Measurements from ENCODE around the gene NODAL. TPM values are rescaled to one million over a fixed set of nuclear protein-coding genes. Genes with fewer than 3 reads are reported as not detected.
A peak's percentile ranks its signal among the peaks of the same experiment; 100 is the strongest.

Gene NODAL
- total RNA-seq, 1 experiment from 2014 or later = 57.0 TPM

DNA sequence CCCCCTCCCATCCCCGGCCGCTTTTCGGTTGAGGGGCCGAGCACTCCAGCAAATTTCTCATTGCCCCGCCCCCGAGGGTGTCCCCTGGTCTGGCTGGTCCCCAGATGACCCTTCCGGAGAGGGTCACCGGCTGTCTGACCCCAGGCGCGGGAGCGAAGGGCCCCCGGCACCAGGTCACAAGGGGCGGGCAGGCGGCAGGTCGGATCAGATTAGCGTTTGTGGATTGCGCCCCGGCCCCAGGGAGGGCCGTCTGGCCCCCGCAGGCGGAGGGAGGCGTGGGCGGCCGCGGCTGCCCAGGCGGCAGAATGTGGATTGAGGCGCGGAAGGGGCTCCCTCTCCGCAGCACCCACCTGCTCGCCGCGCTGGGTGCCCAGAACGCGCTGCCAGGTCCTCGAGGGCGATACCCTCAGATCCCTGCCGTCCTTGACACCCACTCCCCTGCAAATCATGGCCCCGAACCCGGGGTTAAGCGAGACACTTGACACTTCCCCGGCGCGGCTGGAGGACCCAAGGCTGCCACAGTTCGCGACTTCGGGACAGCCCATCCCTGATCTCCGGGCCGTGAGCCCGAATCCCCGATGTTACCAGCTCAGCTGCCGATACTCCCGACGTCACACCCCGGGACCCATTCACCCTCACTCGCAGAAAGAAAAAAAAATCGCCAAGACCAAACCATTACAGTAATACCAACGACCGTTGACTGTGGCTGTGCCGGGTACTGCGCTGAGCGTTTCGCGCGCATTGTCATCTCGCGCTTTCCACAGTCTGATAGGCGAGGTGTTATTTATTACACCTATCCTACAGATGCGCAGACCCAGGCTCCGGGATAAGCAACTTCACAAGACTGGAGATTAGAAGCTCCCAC lies 953 bp downstream of the NODAL start (continued):
- TF ChIP-seq, protein P1, sequence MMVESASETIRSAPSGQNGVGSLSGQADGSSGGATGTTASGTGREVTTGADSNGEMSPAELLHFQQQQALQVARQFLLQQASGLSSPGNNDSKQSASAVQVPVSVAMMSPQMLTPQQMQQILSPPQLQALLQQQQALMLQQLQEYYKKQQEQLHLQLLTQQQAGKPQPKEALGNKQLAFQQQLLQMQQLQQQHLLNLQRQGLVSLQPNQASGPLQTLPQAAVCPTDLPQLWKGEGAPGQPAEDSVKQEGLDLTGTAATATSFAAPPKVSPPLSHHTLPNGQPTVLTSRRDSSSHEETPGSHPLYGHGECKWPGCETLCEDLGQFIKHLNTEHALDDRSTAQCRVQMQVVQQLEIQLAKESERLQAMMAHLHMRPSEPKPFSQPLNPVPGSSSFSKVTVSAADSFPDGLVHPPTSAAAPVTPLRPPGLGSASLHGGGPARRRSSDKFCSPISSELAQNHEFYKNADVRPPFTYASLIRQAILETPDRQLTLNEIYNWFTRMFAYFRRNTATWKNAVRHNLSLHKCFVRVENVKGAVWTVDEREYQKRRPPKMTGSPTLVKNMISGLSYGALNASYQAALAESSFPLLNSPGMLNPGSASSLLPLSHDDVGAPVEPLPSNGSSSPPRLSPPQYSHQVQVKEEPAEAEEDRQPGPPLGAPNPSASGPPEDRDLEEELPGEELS (CRISPR knock-in tag; IDR thresholded peaks at IDR 0.05) = peak; percentile 87
- TF ChIP-seq ZNF423 (CRISPR knock-in tag; IDR thresholded peaks at IDR 0.05) (no peak), ZNF671 (CRISPR knock-in tag; IDR thresholded peaks at IDR 0.05) (no peak), HMGA2 (CRISPR knock-in tag; IDR thresholded peaks at IDR 0.05) (no peak), ZNF121 (CRISPR knock-in tag; IDR thresholded peaks at IDR 0.05) (no peak), CREB1 (CRISPR knock-in tag; IDR thresholded peaks at IDR 0.05) (no peak), PRRX2 (CRISPR knock-in tag; IDR thresholded peaks at IDR 0.05) (no peak), FOXJ3 (CRISPR knock-in tag; IDR thresholded peaks at IDR 0.05; ENCODE audit: borderline replicate concordance) (no peak), NFATC4 (CRISPR knock-in tag; IDR thresholded peaks at IDR 0.05) (no peak), KAT7 (CRISPR knock-in tag; IDR thresholded peaks at IDR 0.05; ENCODE audit: borderline replicate concordance) (no peak), TP53 (CRISPR knock-in tag; IDR thresholded peaks at IDR 0.05) (no peak), ELF4 (CRISPR knock-in tag; IDR thresholded peaks at IDR 0.05; ENCODE audit: low read depth) (no peak), SOX15 (CRISPR knock-in tag; IDR thresholded peaks at IDR 0.05) (no peak)
- TF ChIP-seq, protein P2, sequence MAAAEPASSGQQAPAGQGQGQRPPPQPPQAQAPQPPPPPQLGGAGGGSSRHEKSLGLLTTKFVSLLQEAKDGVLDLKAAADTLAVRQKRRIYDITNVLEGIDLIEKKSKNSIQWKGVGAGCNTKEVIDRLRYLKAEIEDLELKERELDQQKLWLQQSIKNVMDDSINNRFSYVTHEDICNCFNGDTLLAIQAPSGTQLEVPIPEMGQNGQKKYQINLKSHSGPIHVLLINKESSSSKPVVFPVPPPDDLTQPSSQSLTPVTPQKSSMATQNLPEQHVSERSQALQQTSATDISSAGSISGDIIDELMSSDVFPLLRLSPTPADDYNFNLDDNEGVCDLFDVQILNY (CRISPR knock-in tag; IDR thresholded peaks at IDR 0.05) = peak; percentile 75
- TF ChIP-seq, protein P3, sequence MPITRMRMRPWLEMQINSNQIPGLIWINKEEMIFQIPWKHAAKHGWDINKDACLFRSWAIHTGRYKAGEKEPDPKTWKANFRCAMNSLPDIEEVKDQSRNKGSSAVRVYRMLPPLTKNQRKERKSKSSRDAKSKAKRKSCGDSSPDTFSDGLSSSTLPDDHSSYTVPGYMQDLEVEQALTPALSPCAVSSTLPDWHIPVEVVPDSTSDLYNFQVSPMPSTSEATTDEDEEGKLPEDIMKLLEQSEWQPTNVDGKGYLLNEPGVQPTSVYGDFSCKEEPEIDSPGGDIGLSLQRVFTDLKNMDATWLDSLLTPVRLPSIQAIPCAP (CRISPR knock-in tag; IDR thresholded peaks at IDR 0.05) = 0 out of 2 replicates have a peak, but pooled peaks have one; percentile 73
- TF ChIP-seq, protein P4, sequence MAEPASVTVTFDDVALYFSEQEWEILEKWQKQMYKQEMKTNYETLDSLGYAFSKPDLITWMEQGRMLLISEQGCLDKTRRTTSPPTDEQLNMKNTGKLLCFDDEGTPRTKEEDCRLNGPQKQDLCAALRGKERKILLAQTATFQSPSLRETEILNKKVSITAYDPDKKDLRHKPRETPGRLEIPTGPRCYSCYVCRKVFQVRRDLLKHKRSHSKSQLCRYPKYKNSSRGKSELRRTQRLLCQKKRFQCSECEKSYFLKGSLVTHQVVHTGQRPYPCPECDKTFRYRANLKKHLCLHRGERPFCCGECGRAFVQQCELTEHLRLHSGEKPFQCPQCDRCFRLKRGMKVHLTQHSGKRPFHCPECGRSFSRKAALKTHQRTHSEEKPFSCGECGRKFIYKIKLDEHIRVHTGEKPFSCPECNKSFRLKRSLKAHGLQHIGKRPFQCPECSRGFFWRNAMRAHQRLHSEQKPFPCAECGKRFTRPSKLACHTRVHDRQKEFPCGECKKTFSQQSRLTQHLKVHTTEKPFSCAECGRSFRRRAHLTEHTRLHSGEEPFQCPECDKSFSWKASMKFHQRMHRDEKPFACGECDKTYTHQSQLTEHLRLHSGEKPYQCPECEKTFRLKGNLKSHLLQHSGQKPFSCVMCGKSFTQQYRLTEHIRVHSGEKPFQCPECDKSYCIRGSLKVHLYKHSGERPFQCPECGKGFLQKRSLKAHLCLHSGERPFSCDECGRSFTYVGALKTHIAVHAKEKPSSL (CRISPR knock-in tag; conservative IDR thresholded peaks at IDR 0.05) = no peak
- TF ChIP-seq, protein P5, sequence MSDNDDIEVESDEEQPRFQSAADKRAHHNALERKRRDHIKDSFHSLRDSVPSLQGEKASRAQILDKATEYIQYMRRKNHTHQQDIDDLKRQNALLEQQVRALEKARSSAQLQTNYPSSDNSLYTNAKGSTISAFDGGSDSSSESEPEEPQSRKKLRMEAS (CRISPR knock-in tag; IDR thresholded peaks at IDR 0.05) = peak; percentile 18; the same call in 1 of the 2 replicates
- TF ChIP-seq, protein P6, sequence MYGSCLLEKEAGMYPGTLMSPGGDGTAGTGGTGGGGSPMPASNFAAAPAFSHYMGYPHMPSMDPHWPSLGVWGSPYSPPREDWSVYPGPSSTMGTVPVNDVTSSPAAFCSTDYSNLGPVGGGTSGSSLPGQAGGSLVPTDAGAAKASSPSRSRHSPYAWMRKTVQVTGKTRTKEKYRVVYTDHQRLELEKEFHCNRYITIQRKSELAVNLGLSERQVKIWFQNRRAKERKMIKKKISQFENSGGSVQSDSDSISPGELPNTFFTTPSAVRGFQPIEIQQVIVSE (CRISPR knock-in tag; IDR thresholded peaks at IDR 0.05; ENCODE audit: borderline replicate concordance) = no peak
- TF ChIP-seq, protein P7, sequence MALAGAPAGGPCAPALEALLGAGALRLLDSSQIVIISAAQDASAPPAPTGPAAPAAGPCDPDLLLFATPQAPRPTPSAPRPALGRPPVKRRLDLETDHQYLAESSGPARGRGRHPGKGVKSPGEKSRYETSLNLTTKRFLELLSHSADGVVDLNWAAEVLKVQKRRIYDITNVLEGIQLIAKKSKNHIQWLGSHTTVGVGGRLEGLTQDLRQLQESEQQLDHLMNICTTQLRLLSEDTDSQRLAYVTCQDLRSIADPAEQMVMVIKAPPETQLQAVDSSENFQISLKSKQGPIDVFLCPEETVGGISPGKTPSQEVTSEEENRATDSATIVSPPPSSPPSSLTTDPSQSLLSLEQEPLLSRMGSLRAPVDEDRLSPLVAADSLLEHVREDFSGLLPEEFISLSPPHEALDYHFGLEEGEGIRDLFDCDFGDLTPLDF (CRISPR knock-in tag; IDR thresholded peaks at IDR 0.05) = no peak
- TF ChIP-seq, protein P8, sequence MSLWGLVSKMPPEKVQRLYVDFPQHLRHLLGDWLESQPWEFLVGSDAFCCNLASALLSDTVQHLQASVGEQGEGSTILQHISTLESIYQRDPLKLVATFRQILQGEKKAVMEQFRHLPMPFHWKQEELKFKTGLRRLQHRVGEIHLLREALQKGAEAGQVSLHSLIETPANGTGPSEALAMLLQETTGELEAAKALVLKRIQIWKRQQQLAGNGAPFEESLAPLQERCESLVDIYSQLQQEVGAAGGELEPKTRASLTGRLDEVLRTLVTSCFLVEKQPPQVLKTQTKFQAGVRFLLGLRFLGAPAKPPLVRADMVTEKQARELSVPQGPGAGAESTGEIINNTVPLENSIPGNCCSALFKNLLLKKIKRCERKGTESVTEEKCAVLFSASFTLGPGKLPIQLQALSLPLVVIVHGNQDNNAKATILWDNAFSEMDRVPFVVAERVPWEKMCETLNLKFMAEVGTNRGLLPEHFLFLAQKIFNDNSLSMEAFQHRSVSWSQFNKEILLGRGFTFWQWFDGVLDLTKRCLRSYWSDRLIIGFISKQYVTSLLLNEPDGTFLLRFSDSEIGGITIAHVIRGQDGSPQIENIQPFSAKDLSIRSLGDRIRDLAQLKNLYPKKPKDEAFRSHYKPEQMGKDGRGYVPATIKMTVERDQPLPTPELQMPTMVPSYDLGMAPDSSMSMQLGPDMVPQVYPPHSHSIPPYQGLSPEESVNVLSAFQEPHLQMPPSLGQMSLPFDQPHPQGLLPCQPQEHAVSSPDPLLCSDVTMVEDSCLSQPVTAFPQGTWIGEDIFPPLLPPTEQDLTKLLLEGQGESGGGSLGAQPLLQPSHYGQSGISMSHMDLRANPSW (CRISPR knock-in tag; conservative IDR thresholded peaks at IDR 0.05; ENCODE audit: low read depth) = no peak

All from WTC11 (cell line).